DOHH2 (cell line): ENCODE measurements around the gene SDCCAG8.

Experiments used
- H3F3A ChIP-seq: fragments of 200-600 bp; sonication (generic), shearing (Covaris generic); 2 replicates; pipeline ENCODE4 v1.6.0; 2016; ENCODE audit warnings: antibody characterized with exemption, mild to moderate bottlenecking; ENCODE audit not compliant: control insufficient read depth, insufficient read depth
- H3K27ac ChIP-seq: fragments of 200-600 bp; sonication (generic); 2 replicates; pipeline ENCODE4 v1.5.1; 2014; ENCODE audit warnings: low read depth, mild to moderate bottlenecking, low read length, moderate library complexity
- H3K27me3 ChIP-seq: fragments of 200-600 bp; sonication (generic); 2 replicates; pipeline ENCODE4 v1.6.1; 2014; ENCODE audit warnings: mild to moderate bottlenecking, low read length, mixed read lengths; ENCODE audit not compliant: control insufficient read depth
- H3K36me3 ChIP-seq: fragments of 200-600 bp; sonication (generic); 2 replicates; pipeline ENCODE4 v1.6.1; 2014; ENCODE audit warnings: mild to moderate bottlenecking, low read length, moderate library complexity, mixed read lengths; ENCODE audit not compliant: control insufficient read depth
- H3K4me1 ChIP-seq: fragments of 200-600 bp; sonication (generic); 2 replicates; pipeline ENCODE4 v1.6.1; 2014; ENCODE audit warnings: mild to moderate bottlenecking, low read length, mixed read lengths; ENCODE audit not compliant: control insufficient read depth
- H3K4me2 ChIP-seq: fragments of 200-600 bp; sonication (generic); 2 replicates; pipeline ENCODE4 v1.6.0; 2014; ENCODE audit warnings: mild to moderate bottlenecking, low read length, moderate library complexity
- H3K4me3 ChIP-seq: fragments of 200-600 bp; sonication (generic); 2 replicates; pipeline ENCODE4 v1.5.1; 2014; ENCODE audit warnings: mild to moderate bottlenecking, low read length, mixed read lengths
- H3K79me2 ChIP-seq: fragments of 200-600 bp; sonication (generic); 2 replicates; pipeline ENCODE4 v1.6.1; 2014; ENCODE audit warnings: mild to moderate bottlenecking, low read length, mixed read lengths; ENCODE audit not compliant: control insufficient read depth
- H3K9me2 ChIP-seq: fragments of 200-600 bp; sonication (generic); replicated peaks from 2 replicates; pipeline ENCODE4 v1.6.1; 2014; ENCODE audit warnings: mild to moderate bottlenecking, low read length, mixed read lengths; ENCODE audit not compliant: control insufficient read depth
- H3K9me3 ChIP-seq: fragments of 200-600 bp; sonication (generic); 2 replicates; pipeline ENCODE4 v1.6.1; 2014; ENCODE audit warnings: antibody characterized with exemption, low read length, mixed read lengths; ENCODE audit not compliant: control insufficient read depth, insufficient read depth
- H4K20me1 ChIP-seq: fragments of 200-600 bp; sonication (generic); 2 replicates; pipeline ENCODE4 v1.6.0; 2014; ENCODE audit warnings: low read depth, mild to moderate bottlenecking, antibody characterized with exemption, low read length, moderate library complexity; ENCODE audit not compliant: control insufficient read depth, insufficient read depth
- EZH2phosphoT487 ChIP-seq: fragments of 200-600 bp; sonication (generic); IDR thresholded peaks from 2 replicates; pipeline ENCODE4 v1.6.1; 2017; ENCODE audit warnings: borderline replicate concordance, mild to moderate bottlenecking, antibody characterized with exemption, low read length, moderate library complexity, mixed read lengths
- TF ChIP-seq, protein P1 (sequence below): fragments of 200-600 bp; sonication (generic); IDR thresholded peaks from one replicate; pipeline ENCODE4 v1.5.1; 2014; ENCODE audit warnings: antibody characterized with exemption, mild to moderate bottlenecking, low read depth, low read length; ENCODE audit not compliant: poor library complexity, severe bottlenecking

SDCCAG8 gene

DNA sequence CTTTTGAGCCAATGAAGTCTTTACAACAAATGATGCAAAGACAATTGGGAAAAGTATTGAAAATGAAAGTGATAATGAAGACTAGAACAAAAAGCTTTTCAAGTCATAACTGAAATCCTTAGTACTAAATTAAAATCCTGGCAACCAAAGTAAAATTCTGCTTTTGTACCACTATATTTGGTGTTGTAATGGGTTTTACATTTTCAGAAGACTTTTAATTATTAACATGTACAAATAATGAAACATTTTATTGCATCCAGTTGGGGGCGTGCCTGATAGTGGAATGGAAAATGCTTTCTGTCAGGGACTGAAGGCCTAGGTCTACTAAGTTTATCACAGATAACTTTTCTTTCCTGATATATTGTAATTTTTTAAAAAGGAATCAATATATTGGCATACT lies 89.4 kb downstream of the SDCCAG8 start:
- no peak overlapping the region for H3K27ac ChIP-seq
- TF ChIP-seq, protein P1, sequence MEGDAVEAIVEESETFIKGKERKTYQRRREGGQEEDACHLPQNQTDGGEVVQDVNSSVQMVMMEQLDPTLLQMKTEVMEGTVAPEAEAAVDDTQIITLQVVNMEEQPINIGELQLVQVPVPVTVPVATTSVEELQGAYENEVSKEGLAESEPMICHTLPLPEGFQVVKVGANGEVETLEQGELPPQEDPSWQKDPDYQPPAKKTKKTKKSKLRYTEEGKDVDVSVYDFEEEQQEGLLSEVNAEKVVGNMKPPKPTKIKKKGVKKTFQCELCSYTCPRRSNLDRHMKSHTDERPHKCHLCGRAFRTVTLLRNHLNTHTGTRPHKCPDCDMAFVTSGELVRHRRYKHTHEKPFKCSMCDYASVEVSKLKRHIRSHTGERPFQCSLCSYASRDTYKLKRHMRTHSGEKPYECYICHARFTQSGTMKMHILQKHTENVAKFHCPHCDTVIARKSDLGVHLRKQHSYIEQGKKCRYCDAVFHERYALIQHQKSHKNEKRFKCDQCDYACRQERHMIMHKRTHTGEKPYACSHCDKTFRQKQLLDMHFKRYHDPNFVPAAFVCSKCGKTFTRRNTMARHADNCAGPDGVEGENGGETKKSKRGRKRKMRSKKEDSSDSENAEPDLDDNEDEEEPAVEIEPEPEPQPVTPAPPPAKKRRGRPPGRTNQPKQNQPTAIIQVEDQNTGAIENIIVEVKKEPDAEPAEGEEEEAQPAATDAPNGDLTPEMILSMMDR, result no peak
- TF ChIP-seq EZH2phosphoT487, result no peak
- no peaks in the 10 kb centered on the region; the same call in 1 of the 2 replicates for H3K36me3 ChIP-seq
- no peaks in the 10 kb centered on the region for H3K4me1 ChIP-seq
- no peaks in the 10 kb centered on the region for H3K9me3 ChIP-seq
- H3K4me2 ChIP-seq, result no peak overlapping the region
- no peaks in the 10 kb centered on the region; the same call in 1 of the 2 replicates for H3F3A ChIP-seq
- no peak overlapping the region for H3K4me3 ChIP-seq
- no peaks in the 10 kb centered on the region for H3K27me3 ChIP-seq
- no peaks in the 10 kb centered on the region for H3K79me2 ChIP-seq
- H3K9me2 ChIP-seq, result no peaks in the 10 kb centered on the region
- no peaks in the 10 kb centered on the region for H4K20me1 ChIP-seq

DNA sequence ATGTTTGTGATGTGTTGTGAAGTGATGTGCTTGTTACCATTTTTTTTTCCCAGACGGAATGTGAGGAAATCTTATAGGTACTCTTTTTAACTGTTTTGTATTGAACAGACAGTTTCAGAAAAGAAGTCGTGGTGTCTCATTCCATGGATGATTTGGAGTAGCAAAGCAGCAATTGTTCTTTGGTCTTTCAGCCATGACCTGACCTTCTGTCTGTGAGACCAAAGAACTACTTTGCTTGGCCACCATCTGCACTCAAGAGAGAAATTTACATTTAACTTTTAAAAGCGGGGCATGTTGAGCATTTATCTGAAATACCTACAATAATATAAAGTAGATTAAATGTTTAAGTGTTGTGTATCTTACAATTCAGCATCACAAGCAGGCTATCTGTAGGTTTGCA lies 90.2 kb downstream of the SDCCAG8 start:
- Histone ChIP-seq H3K27ac (no peak overlapping the region), H3K79me2 (no peaks in the 10 kb centered on the region)
- TF ChIP-seq, protein P1, result no peak
- no peak for TF ChIP-seq EZH2phosphoT487

DNA sequence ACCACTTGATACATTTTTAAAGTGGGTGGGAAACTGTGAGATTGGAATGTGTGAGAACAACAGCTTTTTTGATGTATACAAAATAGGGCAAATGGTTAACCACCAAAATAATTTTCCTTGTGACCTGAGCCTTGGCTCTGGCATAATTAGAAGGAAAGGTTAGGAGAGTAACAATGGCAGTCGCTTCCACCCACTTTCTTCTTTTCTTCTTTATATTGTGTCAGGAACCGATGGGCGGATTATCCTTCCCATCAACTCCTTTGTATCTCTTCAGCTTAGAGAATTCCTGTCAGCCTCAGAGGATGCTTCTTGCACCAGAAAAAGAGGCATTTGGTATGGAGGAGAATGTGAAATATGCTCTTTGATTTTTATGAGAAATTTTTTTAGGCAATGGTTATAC lies 90.6 kb downstream of the SDCCAG8 start:
- Histone ChIP-seq H3K4me2 (no peak overlapping the region), H3K9me3 (no peaks in the 10 kb centered on the region), H3K4me3 (no peak overlapping the region), H3K36me3 (no peaks in the 10 kb centered on the region; the same call in 1 of the 2 replicates), H3K27me3 (no peaks in the 10 kb centered on the region), H4K20me1 (no peaks in the 10 kb centered on the region), H3K4me1 (no peaks in the 10 kb centered on the region), H3K9me2 (no peaks in the 10 kb centered on the region), H3K79me2 (no peaks in the 10 kb centered on the region), H3K27ac (no peak overlapping the region), H3F3A (no peaks in the 10 kb centered on the region; the same call in 1 of the 2 replicates)
- TF ChIP-seq EZH2phosphoT487, result no peak
- TF ChIP-seq, protein P1, result no peak

More for the DNA sequence above, 90.2 kb downstream of the SDCCAG8 start:
- Histone ChIP-seq H3K9me3 (no peaks in the 10 kb centered on the region), H3F3A (no peaks in the 10 kb centered on the region; the same call in 1 of the 2 replicates), H3K27me3 (no peaks in the 10 kb centered on the region), H3K9me2 (no peaks in the 10 kb centered on the region), H3K4me1 (no peaks in the 10 kb centered on the region), H3K4me2 (no peak overlapping the region), H3K4me3 (no peak overlapping the region), H3K36me3 (no peaks in the 10 kb centered on the region; the same call in 1 of the 2 replicates), H4K20me1 (no peaks in the 10 kb centered on the region)

- no peaks in the 10 kb centered on the region for H4K20me1 ChIP-seq
- no peaks in the 10 kb centered on the region for H3K9me2 ChIP-seq
- H3K36me3 ChIP-seq, result no peaks in the 10 kb centered on the region; the same call in 1 of the 2 replicates
- no peak overlapping the region for H3K4me2 ChIP-seq
- TF ChIP-seq EZH2phosphoT487, result no peak
- TF ChIP-seq, protein P1, result no peak
- no peak overlapping the region for H3K27ac ChIP-seq
- H3F3A ChIP-seq, result no peaks in the 10 kb centered on the region
- no peaks in the 10 kb centered on the region for H3K4me1 ChIP-seq
- H3K79me2 ChIP-seq, result no peaks in the 10 kb centered on the region
- H3K27me3 ChIP-seq, result no peaks in the 10 kb centered on the region
- no peak overlapping the region for H3K4me3 ChIP-seq
- H3K9me3 ChIP-seq, result no peaks in the 10 kb centered on the region
Observed at GRCh38 chr1:243348331-243348730, 92.5 kb downstream of the SDCCAG8 start.
